GM12892 (cell line): Measurements from ENCODE around the gene FLNA.

Experiments used
- DNase-seq: peaks from one replicate; pipeline ENCODE4 v3.0.0; 2011; ENCODE audit not compliant: insufficient read length
- FAIRE-seq: peaks from 2 replicates; lab custom pipeline; 2011; peaks lifted over from hg19 to GRCh38; lab: Jason Lieb, UNC
- POLR2A ChIP-seq: IDR thresholded peaks from 2 replicates; pipeline ENCODE4 v1.6.1; 2011; ENCODE audit warnings: low read depth, low read length, control low read depth
- POLR2AphosphoS5 ChIP-seq: IDR thresholded peaks from 2 replicates; pipeline ENCODE4 v1.6.1; 2011; ENCODE audit warnings: low read depth, low read length, control low read depth
- TAF1 ChIP-seq: IDR thresholded peaks from 2 replicates; pipeline ENCODE4 v1.6.1; 2011; ENCODE audit warnings: low read depth, mild to moderate bottlenecking, control low read depth, low read length, borderline replicate concordance

Gene FLNA

GRCh38 chrX:154369449-154370299 lies 4.8 kb downstream of the FLNA start:
- TF ChIP-seq POLR2AphosphoS5, result no peak
- TF ChIP-seq TAF1, result no peak
- TF ChIP-seq POLR2A, result no peak
- FAIRE-seq (peak; percentile 76), DNase-seq (no peak)

- no peak for DNase-seq
- peak; percentile 66 for FAIRE-seq
- no peak for TF ChIP-seq TAF1
- no peak; the same call in 1 of the 2 replicates for TF ChIP-seq POLR2AphosphoS5
- TF ChIP-seq POLR2A, result peak; percentile 52; the same call in 1 of the 2 replicates
Measured at GRCh38 chrX:154368630-154369448, 5.6 kb downstream of the FLNA start.

DNA sequence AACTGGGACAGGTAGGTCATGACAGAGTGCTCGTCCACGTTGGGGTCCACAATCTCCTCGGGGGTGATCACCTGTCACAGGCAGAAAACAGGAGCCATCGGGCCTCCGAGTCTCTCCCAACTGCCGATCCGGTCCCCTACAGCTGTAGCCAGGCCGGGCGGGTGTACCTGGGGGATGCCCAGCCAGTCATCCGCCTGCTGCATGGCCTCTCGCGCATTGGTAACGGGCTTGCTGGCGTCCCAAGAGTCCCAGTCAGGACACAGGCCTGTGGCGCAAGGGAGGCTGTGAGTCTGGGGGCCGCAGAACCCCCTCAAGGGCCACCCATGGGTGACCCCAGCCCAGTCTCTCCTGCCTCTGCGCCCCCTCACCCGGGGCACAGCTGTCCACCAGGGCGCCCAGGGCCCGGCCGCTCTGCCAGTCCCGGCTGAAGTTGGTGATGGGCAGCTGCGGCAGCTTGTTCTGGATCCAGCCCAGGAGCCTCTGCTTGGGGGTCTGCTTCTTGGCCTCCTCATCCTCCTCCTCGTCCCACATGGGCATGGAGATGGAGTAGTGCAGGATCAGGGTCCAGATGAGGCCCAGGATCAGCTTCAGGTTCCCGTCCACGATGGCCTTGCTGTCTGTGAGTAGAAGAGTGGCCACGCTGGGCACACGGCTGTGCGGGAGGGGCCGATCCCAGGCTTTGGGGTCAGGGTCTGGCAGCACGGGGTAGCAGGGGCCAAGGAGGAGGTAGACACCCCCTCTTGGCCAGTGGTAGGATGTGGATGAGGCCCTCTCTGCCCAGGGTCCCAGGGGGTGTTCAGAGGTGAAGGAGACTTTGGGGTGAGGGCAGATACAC lies 6.7 kb downstream of the FLNA start:
- no peak for DNase-seq
- no peak for TF ChIP-seq TAF1
- TF ChIP-seq POLR2AphosphoS5, result no peak; the same call in 1 of the 2 replicates
- no peak for FAIRE-seq

- FAIRE-seq, result no peak
- no peak for TF ChIP-seq TAF1
- TF ChIP-seq POLR2A, result peak; percentile 42; the same call in 1 of the 2 replicates
Measured at GRCh38 chrX:154366666-154367055, 7.8 kb downstream of the FLNA start.

DNA sequence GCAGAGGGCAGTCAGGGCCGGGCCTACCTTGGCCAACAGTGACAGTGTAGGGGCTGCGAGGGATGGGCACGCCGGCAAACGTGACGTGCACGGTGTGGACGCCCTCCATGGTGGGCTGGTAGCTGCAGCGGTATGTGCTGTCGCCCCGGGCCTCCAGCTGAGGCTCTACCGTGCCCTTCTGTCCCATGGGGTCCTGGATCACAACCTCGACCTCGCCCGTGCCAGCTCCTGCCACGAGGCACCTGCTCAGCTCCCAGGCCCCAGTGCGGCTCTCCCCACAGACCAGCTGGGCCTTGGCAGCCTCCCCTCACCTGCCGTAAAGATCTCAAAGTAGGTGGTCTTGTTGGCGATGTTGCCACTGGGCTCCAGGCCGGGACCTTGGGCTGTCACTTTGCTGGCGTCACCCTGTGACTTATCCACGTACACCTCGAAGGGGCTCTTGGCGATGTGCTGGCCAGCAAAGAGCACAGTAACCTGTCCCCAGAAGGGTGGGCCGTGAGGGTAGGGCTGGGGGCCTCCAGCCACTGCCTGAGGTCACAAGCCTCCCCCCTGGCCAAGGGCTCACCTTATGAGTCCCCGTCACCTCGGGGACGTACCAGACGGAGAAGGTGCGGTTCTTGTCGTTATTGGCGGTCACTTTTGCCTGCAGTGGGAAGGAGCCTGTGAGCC lies 8.3 kb downstream of the FLNA start:
- DNase-seq (no peak), FAIRE-seq (no peak)
- TF ChIP-seq POLR2A (no peak), POLR2AphosphoS5 (no peak), TAF1 (no peak)

More at GRCh38 chrX:154366666-154367055, 7.8 kb downstream of the FLNA start:
- no peak for DNase-seq

DNA sequence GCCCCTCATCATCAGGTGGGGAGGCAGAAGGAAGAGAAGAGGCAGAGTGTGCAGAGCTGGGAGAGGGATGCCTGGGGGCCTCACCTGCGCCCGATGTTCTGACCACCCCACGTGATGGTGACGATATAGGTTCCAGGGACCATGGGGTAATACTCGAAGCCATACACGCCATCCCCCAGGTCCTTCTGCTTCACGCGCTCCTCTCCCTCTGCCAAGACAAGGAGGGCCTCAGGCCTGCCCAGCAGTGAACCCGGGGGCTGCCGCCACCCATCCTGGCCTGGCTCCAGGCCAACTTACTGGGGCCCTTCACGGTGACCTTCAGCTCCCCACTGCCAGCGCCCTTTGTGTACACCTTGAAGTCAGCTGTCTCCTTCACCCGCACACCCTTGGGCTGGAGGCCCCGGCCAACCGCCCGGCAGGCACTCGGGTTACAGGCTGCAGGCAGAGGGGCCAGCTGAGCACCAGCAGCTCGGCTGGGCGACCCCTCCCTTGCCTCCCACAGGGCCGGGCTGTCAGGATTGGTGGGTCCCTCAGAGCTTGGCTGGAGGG lies 9.3 kb downstream of the FLNA start:
- TF ChIP-seq POLR2AphosphoS5, result no peak
- TF ChIP-seq TAF1, result no peak
- no peak for FAIRE-seq
- no peak for DNase-seq

DNA sequence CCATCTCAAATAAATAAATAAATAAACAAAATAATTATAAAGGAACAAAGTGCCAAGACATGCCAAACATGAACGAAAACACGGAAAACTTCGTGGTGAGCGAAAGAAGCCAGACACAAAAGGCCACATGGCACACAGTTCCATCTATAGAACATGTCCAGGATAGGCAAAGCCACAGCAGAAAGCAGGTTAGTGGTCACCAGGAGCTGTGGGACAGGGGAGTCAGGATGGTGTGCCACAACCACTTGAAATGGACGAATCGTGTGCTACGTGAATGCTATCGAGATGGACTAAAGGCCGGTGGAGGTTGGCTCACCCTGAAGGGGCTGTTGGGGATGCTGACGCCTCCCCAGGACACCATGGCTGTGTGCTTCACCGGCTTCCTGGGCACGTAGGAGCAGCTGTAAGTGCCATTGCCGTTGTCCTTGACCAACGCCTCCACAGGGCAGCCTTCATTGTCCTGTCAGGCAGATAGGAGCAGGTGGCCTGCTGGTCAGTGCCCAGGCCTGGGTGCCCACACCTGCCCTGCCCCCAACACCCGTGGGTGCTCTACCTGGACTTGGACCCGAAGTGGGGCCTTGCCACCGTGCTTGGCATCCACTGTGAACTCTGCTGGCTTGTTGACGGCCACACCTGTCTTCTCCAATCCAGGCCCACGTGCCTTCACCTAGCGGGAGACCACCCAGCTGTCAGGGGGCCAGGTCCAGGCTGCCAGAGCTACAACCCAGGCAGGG lies 10.6 kb downstream of the FLNA start:
- DNase-seq, result no peak
- no peak for FAIRE-seq

DNA sequence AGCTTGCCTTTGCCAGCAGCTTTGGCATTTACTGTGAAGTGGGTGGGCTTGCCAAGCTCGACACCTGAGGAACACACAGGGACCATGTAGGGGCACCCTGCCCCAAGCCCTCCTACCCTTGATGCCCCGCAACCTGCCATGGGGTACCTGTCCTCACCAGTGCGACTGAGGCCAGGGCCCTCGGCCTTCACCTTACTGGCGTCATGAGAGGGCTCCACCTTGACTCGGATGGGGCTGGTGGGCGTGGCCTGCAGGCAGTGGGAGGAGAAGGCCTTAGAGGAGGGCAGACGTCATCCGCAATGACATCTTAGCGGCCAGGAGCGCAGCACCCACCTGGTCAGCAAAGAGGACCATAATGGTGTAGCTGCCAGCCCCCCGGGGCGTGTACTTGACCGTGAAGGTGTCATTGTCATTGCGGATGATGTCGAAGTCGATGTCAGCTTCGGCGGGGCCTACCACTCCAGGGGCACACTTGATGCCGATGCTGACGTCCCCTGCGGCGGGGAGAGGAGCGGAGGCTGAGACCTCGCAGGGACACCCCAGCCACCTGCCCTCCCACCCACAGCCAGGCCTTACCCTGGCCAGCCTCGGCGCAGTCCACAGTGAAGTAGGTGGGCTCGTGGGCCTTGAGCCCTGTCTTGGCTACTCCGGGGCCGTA lies 12.2 kb downstream of the FLNA start:
- TF ChIP-seq TAF1, result no peak
- no peak for TF ChIP-seq POLR2A
- no peak for TF ChIP-seq POLR2AphosphoS5
- FAIRE-seq, result no peak
- no peak for DNase-seq

More for the DNA sequence above, 10.6 kb downstream of the FLNA start:
- no peak for TF ChIP-seq POLR2A
- TF ChIP-seq POLR2AphosphoS5, result no peak; the same call in 1 of the 2 replicates
- no peak for TF ChIP-seq TAF1

DNA sequence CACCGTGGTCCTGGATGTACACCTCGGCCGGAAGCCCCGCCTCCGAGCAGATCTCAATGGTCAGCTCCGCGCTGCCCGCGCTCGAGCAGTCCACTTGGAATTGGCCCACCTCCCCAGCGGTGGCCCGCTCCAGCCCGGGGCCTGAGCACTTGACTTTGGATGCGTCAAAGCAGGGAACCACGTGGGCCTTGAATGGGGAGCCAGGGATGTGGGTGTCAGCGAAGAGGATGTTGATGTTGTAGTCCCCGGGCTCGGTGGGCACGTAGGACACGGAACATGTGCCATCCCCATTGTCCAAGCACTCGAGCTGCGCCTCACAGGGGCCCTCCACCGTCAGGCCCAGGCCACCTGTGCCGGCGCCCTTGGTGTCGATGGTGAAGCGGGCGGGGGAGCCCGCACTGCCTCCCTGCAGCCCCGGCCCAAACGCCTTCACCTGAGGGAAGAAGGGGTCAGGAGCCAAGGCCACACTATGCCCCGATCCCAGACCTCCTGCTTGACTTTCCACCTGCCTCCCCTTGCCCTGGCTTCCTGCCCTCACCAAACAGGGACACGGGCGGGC lies 14.2 kb downstream of the FLNA start:
- TF ChIP-seq POLR2A, result no peak
- TF ChIP-seq TAF1, result no peak
- TF ChIP-seq POLR2AphosphoS5, result no peak
- DNase-seq (no peak), FAIRE-seq (no peak)
